ENCODE results near the gene PDSS2.

Gene PDSS2

DNA sequence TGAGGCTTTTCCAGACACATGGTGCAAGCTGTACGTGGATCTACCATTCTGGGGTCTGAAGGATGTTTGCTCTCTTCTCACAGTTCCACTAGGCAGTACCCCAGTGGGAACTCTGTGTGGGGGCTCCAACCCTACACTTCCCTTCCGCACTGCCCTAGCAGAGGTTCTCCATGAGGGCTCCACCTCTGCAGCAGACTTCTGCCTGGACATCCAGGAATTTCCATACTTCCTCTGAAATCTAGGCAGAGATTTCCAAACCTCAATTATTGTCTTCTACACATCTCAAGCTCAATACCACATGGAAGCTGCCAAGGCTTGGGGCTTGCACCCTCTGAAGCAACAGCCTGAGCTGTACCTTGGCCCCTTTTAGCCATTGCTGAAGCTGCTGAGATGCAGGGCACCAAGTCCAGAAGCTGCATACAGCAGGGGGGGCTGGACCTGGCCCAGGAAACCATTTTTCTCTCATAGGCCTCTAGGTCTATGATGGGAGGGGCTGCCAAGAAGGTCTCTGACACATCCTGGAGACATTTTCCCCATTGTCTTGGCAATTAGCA, 11.6 kb downstream of the PDSS2 start:
- in situ Hi-C loops (cut with HindIII; ENCODE audit: low sequenced_read_pairs) = no loop called here
- TF ChIP-seq, protein P1, sequence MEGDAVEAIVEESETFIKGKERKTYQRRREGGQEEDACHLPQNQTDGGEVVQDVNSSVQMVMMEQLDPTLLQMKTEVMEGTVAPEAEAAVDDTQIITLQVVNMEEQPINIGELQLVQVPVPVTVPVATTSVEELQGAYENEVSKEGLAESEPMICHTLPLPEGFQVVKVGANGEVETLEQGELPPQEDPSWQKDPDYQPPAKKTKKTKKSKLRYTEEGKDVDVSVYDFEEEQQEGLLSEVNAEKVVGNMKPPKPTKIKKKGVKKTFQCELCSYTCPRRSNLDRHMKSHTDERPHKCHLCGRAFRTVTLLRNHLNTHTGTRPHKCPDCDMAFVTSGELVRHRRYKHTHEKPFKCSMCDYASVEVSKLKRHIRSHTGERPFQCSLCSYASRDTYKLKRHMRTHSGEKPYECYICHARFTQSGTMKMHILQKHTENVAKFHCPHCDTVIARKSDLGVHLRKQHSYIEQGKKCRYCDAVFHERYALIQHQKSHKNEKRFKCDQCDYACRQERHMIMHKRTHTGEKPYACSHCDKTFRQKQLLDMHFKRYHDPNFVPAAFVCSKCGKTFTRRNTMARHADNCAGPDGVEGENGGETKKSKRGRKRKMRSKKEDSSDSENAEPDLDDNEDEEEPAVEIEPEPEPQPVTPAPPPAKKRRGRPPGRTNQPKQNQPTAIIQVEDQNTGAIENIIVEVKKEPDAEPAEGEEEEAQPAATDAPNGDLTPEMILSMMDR (IDR thresholded peaks at IDR 0.05; ENCODE audit: low read depth, low read length) = no peak
- DNase-seq (ENCODE audit: low read depth, low spot score) = no peak
- H3K4me3 ChIP-seq (ENCODE audit: low read depth, low read length) = no peak overlapping the region

DNA sequence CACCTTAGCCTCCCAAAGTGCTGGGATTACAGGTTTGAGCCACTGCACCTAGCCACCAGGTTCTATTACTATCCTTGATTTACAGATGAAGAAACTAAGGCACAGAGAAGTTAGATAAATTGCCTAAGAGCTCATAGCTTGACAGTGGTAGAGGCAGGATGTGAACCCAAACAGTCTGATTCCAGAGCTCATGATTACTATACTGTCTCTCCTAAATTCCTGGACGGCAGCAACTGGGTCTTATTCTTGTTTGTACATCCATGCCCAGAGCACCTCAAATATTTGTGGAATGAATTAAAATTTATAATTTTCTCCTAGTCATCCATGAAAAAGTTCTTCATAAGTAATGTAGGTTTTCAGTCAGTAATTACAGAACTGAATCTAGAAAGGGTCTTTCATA, 15.1 kb downstream of the PDSS2 start:
- H3K4me3 ChIP-seq (ENCODE audit: low read depth, low read length) = no peak overlapping the region
- in situ Hi-C loops (cut with HindIII; ENCODE audit: low sequenced_read_pairs) = no loop called here
- TF ChIP-seq, protein P1 (IDR thresholded peaks at IDR 0.05; ENCODE audit: low read depth, low read length) = no peak
- DNase-seq (ENCODE audit: low read depth, low spot score) = no peak

DNA sequence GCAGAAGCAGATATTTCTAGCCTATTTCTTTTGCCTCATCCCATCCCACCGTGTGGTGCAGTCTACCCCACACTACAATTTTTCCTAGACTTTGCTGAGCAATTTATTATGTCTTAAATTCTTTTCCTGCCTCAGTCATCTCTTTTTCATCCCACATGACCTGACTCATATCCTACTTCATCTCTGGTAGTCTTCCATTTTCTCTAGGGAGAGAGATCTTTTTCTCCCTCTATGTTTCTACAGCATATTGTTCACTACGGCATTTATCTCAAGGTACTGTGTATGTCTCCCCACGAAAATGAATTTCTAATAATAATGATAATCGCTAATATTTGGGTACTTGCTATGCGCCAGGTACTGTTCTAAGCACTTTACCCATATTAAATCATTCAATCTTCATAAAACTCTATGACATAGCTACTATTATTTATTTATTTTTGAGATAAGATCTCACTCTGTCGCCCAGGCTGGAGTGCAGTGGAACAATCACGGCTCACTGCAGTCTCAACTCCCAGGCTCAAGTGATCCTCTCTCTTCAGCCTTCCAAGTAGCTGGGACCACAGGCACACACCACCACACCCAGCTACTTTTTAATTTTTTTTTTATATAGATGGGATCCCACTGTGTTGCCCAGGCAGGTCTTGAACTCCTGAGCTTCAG, 15.6 kb downstream of the PDSS2 start:
- peak; percentile 8 for DNase-seq (ENCODE audit: low read depth, low spot score)
- in situ Hi-C loops (cut with HindIII; ENCODE audit: low sequenced_read_pairs) = no loop called here
- H3K4me3 ChIP-seq (ENCODE audit: low read depth, low read length) = no peak overlapping the region
- TF ChIP-seq, protein P1 (IDR thresholded peaks at IDR 0.05; ENCODE audit: low read depth, low read length) = no peak

DNA sequence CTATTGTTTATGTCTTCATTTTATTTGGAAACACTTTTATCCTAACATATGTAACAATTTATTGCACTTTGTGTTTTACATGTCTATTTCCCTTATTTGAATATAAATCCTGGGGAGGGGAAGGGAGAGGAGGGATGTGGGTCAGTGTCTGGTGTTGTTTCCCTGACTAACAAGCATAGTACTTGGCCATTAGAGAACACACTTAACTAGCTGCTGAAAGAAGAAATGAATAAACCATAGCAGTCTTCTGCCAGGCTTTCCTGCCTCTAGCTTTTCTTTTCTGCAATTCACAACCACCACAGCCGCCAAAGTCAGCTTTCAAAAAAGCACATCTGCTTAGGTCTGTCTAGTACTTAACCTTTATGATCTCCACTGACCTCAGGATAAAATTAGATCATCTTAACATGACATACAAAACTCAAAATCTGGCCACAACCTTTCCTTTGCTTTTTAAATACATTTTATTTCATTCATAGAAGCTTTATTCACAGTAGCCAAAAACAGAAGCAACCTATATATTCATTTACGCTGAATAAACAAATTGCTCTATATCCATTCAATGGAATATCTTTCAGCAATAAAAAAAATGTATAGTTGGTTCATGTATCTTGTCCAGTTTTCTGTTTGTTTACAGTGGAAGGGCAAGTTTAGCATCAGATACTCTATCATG, 16.3 kb downstream of the PDSS2 start:
- H3K4me3 ChIP-seq (ENCODE audit: low read depth, low read length) = no peak overlapping the region
- TF ChIP-seq, protein P1 (IDR thresholded peaks at IDR 0.05; ENCODE audit: low read depth, low read length) = no peak
- in situ Hi-C loops (cut with HindIII; ENCODE audit: low sequenced_read_pairs) = no loop called here
- no peak for DNase-seq (ENCODE audit: low read depth, low spot score)

DNA sequence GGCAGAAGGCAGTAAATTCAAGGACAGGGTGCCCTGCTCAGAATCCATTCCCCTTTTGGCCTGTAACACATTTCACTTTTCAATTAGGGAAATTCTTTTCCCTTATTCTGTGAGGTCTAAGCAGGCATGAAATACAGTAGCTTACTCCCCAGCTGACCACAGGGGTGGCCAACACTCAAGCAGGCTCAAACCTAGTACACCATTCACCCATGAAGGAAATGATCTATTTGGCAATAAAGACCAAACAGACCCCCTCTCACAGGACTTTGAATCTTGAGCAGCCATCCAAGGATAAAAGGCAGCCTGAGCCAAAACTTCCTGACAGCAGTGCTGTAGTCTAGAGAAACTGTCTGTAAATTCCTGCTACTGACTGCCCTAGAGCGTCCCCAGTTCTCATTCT, 17.7 kb downstream of the PDSS2 start:
- in situ Hi-C loops (cut with HindIII; ENCODE audit: low sequenced_read_pairs) = no loop called here
- no peak overlapping the region for H3K4me3 ChIP-seq (ENCODE audit: low read depth, low read length)
- TF ChIP-seq, protein P1 (IDR thresholded peaks at IDR 0.05; ENCODE audit: low read depth, low read length) = no peak
- no peak for DNase-seq (ENCODE audit: low read depth, low spot score)

DNA sequence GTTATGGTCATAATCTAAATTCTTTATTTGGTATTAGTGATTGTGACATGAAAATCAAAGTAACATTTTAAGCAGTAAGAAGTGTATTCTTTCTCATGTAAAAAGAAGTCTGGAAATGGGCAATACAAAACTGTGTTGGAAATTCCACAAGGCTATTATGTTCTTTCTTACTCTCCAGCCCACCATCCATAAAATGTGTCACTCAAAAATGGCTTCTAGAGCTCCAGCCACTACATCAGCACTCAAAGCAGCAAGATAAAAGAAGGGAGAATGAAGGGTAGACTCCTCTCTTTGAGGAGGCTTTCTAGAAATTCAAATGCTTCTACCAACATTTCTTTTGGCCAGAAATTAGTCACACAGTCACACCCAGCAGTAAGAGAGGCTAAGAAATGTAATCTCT, 18.4 kb downstream of the PDSS2 start:
- no peak overlapping the region for H3K4me3 ChIP-seq (ENCODE audit: low read depth, low read length)
- in situ Hi-C loops (cut with HindIII; ENCODE audit: low sequenced_read_pairs) = no loop called here
- no peak for DNase-seq (ENCODE audit: low read depth, low spot score)
- TF ChIP-seq, protein P1 (IDR thresholded peaks at IDR 0.05; ENCODE audit: low read depth, low read length) = no peak

Data from astrocyte of the spinal cord (primary cell).